ENCODE results near the gene PTPRD. TPM values are rescaled to one million over a fixed set of nuclear protein-coding genes. Genes with fewer than 3 reads are reported as not detected.

Gene PTPRD
- total RNA-seq, 2 donors from 2014 or later, result 19.6 to 101 TPM

DNA sequence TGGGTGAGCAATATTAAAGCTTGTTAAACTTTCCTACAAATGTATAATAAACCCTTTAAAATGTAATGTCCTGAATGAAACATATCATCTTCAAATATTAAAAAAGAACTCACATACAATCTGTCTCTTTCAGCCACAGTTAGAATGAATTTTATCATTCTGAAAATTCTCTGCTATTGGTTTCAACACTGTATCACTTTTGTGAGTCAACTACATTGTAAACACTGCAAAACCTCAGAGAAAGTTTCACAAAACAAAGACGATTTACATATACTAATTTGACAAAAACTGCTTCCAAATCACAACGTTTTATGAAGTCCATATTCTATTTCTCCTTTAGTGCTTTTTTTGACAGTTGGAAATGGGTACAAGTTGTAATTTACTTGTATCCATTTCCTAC, 1781.2 kb downstream of the PTPRD start:
- no peak overlapping the region for H3K27ac ChIP-seq
- DNase-seq (ENCODE audit: low spot score), result no peak
- no peaks in the 10 kb centered on the region for H3K27me3 ChIP-seq (replicated peaks; ENCODE audit: insufficient read depth)
- H3K36me3 ChIP-seq, result no peaks in the 10 kb centered on the region
- no peak for ATAC-seq (ENCODE audit: insufficient number of reproducible peaks, low FRiP score, low read depth)
- H3K4me3 ChIP-seq, result no peak overlapping the region
- H3K4me1 ChIP-seq (ENCODE audit: control insufficient read depth in 1 of 2, low read depth in 2 of 2), result no peaks in the 10 kb centered on the region
- H3K9me3 ChIP-seq, result no peaks in the 10 kb centered on the region
- TF ChIP-seq, protein P1, sequence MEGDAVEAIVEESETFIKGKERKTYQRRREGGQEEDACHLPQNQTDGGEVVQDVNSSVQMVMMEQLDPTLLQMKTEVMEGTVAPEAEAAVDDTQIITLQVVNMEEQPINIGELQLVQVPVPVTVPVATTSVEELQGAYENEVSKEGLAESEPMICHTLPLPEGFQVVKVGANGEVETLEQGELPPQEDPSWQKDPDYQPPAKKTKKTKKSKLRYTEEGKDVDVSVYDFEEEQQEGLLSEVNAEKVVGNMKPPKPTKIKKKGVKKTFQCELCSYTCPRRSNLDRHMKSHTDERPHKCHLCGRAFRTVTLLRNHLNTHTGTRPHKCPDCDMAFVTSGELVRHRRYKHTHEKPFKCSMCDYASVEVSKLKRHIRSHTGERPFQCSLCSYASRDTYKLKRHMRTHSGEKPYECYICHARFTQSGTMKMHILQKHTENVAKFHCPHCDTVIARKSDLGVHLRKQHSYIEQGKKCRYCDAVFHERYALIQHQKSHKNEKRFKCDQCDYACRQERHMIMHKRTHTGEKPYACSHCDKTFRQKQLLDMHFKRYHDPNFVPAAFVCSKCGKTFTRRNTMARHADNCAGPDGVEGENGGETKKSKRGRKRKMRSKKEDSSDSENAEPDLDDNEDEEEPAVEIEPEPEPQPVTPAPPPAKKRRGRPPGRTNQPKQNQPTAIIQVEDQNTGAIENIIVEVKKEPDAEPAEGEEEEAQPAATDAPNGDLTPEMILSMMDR (IDR thresholded peaks at IDR 0.05), result no peak

DNA sequence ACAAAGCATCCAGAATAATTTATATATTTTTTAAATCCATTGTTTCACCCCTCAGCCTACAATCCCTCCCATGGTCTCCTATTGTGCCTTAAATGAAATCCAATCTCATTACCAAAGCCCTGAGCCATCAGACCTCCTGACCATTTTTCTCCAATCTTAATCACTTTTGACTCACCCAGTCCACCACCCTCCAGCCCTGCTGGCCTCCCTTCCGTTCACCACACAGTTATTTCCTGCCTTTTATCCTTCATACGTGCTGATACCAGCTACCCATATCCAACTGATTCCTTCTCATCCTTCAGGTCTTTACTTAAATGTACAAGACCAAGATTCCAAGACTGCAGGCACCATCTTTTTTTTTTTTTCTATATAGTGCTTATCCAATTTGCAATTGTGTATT, 1786.5 kb downstream of the PTPRD start:
- no peaks in the 10 kb centered on the region for H3K36me3 ChIP-seq
- DNase-seq (ENCODE audit: low spot score) (no peak), ATAC-seq (ENCODE audit: insufficient number of reproducible peaks, low FRiP score, low read depth) (no peak)
- H3K27me3 ChIP-seq (replicated peaks; ENCODE audit: insufficient read depth), result no peaks in the 10 kb centered on the region
- no peak overlapping the region for H3K4me3 ChIP-seq
- no peaks in the 10 kb centered on the region for H3K9me3 ChIP-seq
- H3K27ac ChIP-seq, result no peak overlapping the region
- TF ChIP-seq, protein P1 (IDR thresholded peaks at IDR 0.05), result no peak
- peaks cover 3 to 24% of the 10 kb centered on the region in 2 donors for H3K4me1 ChIP-seq (ENCODE audit: control insufficient read depth in 1 of 2, low read depth in 2 of 2)

DNA sequence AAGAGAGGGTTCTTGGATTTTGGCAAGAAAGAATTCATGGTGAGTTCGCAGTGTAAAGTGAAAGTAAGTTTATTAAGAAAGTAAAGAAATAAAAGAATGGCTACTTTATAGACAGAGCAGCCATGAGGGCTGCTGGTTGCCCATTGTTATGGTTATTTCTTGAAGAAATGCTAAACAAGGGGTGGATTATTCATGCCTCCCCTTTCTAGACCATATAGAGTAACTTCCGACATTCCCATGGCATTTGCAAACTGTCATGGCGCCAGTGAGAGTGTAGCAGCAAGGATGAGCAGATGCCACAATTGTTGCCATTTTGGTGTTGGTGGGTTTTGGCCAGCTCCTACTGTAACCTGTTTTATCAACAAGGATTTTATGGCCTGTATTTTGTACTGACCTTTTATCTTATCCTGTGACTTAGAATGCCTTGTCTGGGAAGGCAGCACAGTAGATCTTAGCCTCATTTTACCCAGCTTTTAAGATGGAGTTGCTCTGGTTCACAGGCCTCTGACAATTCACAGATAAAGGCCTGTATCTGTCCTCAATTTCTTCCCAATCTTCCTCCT, 1787.1 kb downstream of the PTPRD start:
- H3K27ac ChIP-seq, result peak overlapping the region in 1 of 2 donors; percentile 24
- DNase-seq (ENCODE audit: low spot score) (no peak), ATAC-seq (ENCODE audit: insufficient number of reproducible peaks, low FRiP score, low read depth) (no peak)
- TF ChIP-seq, protein P1 (IDR thresholded peaks at IDR 0.05), result no peak
- H3K36me3 ChIP-seq, result no peaks in the 10 kb centered on the region
- H3K4me3 ChIP-seq, result peak overlapping the region; percentile 62
- H3K9me3 ChIP-seq, result no peaks in the 10 kb centered on the region
- no peaks in the 10 kb centered on the region for H3K27me3 ChIP-seq (replicated peaks; ENCODE audit: insufficient read depth)
- peaks cover 3 to 24% of the 10 kb centered on the region in 2 donors for H3K4me1 ChIP-seq (ENCODE audit: control insufficient read depth in 1 of 2, low read depth in 2 of 2)

GRCh38 chr9:8823131-8823895, 1789.5 kb downstream of the PTPRD start:
- no peak overlapping the region for H3K4me3 ChIP-seq
- TF ChIP-seq, protein P1 (IDR thresholded peaks at IDR 0.05), result no peak

DNA sequence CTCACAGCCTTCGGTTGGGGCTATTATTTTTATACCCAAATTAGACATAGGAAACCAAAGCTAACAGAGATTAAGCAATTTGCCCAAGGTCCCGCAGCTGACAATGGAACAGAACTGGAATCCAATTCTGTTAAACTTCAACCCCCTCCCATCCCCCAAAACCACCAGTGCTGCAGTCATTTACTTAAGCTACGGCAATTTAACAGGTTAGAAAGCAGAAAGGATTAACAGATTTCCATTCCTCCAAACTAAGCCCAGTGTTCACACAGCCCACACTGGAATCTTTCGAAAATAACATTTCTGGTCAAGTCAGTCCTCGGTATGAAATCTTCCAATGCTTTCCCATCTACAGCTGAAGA, 1790.2 kb downstream of the PTPRD start:
- Histone ChIP-seq H3K4me1 (ENCODE audit: control insufficient read depth in 1 of 2, low read depth in 2 of 2) (peaks cover 3 to 24% of the 10 kb centered on the region in 2 donors), H3K27me3 (replicated peaks; ENCODE audit: insufficient read depth) (no peaks in the 10 kb centered on the region), H3K27ac (peak overlapping the region in 1 of 2 donors; percentile 26), H3K4me3 (no peak overlapping the region), H3K9me3 (no peaks in the 10 kb centered on the region), H3K36me3 (no peaks in the 10 kb centered on the region)
- no peak for ATAC-seq (ENCODE audit: insufficient number of reproducible peaks, low FRiP score, low read depth)
- TF ChIP-seq, protein P1 (IDR thresholded peaks at IDR 0.05), result no peak
- DNase-seq (ENCODE audit: low spot score), result no peak

More at GRCh38 chr9:8823131-8823895, 1789.5 kb downstream of the PTPRD start:
- Histone ChIP-seq H3K27ac (peak overlapping the region in 1 of 2 donors; percentile 26), H3K9me3 (no peaks in the 10 kb centered on the region), H3K27me3 (replicated peaks; ENCODE audit: insufficient read depth) (no peaks in the 10 kb centered on the region), H3K4me1 (ENCODE audit: control insufficient read depth in 1 of 2, low read depth in 2 of 2) (peaks cover 3 to 24% of the 10 kb centered on the region in 2 donors), H3K36me3 (no peaks in the 10 kb centered on the region)
- ATAC-seq (ENCODE audit: insufficient number of reproducible peaks, low FRiP score, low read depth) (no peak), DNase-seq (ENCODE audit: low spot score) (no peak)
